ENCODE measurements around the gene KCTD13.

DNA sequence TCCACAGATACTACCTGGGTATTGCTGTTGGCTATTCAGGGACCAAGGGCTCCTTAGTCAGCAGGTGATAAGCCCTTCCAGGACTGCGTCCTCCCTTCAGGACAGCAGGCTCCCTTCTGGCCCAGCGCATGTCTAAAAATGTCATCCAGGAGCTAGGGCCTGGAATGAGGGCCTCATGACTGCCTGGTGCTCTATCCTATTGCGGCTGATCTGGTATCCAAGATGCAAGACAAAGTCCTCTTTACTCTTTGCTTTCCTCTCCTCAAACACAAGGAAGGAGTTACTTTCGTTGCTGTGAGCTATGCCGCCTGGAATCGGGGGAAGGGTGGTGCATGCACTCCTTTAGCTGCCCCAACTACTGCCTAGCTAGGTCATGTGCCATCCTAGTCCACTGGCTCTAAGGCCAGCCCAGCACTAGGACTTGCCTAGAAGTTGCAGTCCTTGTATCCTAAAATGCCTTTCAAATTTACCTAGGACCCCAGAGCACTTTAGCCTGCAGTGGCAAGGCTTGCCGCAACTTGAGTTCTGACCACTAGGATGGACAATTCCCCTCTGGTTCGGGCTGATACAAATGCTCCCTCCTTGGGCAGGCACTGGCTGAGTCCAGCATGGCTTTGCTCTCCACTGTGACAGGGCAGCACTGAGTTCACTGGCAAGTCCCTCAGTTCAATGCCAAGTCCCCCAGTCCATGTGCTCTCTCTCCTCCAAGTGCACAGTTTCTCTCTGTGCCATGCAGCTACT lies 25.8 kb upstream of the KCTD13 start:
- TF ChIP-seq, protein P1, sequence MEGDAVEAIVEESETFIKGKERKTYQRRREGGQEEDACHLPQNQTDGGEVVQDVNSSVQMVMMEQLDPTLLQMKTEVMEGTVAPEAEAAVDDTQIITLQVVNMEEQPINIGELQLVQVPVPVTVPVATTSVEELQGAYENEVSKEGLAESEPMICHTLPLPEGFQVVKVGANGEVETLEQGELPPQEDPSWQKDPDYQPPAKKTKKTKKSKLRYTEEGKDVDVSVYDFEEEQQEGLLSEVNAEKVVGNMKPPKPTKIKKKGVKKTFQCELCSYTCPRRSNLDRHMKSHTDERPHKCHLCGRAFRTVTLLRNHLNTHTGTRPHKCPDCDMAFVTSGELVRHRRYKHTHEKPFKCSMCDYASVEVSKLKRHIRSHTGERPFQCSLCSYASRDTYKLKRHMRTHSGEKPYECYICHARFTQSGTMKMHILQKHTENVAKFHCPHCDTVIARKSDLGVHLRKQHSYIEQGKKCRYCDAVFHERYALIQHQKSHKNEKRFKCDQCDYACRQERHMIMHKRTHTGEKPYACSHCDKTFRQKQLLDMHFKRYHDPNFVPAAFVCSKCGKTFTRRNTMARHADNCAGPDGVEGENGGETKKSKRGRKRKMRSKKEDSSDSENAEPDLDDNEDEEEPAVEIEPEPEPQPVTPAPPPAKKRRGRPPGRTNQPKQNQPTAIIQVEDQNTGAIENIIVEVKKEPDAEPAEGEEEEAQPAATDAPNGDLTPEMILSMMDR (IDR thresholded peaks at IDR 0.05) = no peak
- no peak for TF ChIP-seq POLR2A (IDR thresholded peaks at IDR 0.05)

All from body of pancreas (tissue), 4 donors.